Psoas muscle (tissue), 8 donors: ENCODE measurements around the gene SFMBT1. TPM values are rescaled to one million over a fixed set of nuclear protein-coding genes. Genes with fewer than 3 reads are reported as not detected.

ENCODE experiments used
- ATAC-seq, 4 donors: fragments of 200-7000 bp; cut with Tn5 transposase; one replicate each; pipeline ENCODE4 v1.9.1; 2020; ENCODE audit warnings: moderate library complexity in 3 of 4, mild to moderate bottlenecking in 2 of 4
- DNase-seq, 2 donors: peaks; one replicate each; pipeline ENCODE4 v3.0.0-alpha.2; 2020
- H3K27ac ChIP-seq: fragments of 200-600 bp; one replicate; pipeline ENCODE4 v1.8.0; 2022
- H3K27me3 ChIP-seq, 3 donors: fragments of 200-600 bp in 1 of 3; one replicate each; pipeline versions ENCODE4 v1.6.1 to v1.8.0; 2013 to 2022; ENCODE audit warnings: low read length in 2 of 3, mild to moderate bottlenecking in 2 of 3, moderate library complexity in 1 of 3; ENCODE audit not compliant: insufficient read depth in 3 of 3
- H3K36me3 ChIP-seq, 2 donors: fragments of 200-600 bp in 1 of 2; one replicate each; pipeline versions ENCODE4 v1.6.1 to v1.8.0; 2013 to 2022; ENCODE audit warnings: low read depth in 1 of 2, mild to moderate bottlenecking in 1 of 2, moderate library complexity in 1 of 2; ENCODE audit not compliant: insufficient read depth in 1 of 2
- H3K4me1 ChIP-seq: fragments of 200-600 bp; one replicate; pipeline ENCODE4 v1.8.0; 2022
- H3K4me3 ChIP-seq: fragments of 200-600 bp; one replicate; pipeline ENCODE4 v1.8.0; 2022; ENCODE audit warnings: mild to moderate bottlenecking
- H3K9me3 ChIP-seq: fragments of 200-600 bp; one replicate; pipeline ENCODE4 v1.8.0; 2022
- WGBS, 3 donors: extraction: QIAGEN DNeasy Blood & Tissue Kit; methylation state at CpG; one replicate each; pipeline versions ENCODE4 v1.1.6 to v1.1.7; 2013; 5-methylcytosine and 5-hydroxymethylcytosine counted together
- intact Hi-C, 2 donors: fragments of 100-400 bp; cut with DNase I; formaldehyde crosslinking; loops; one replicate each; pipeline versions ENCODE4 v1.11.0 to v1.14.2; 2022
- polyA plus RNA-seq, 3 donors: library from polyadenylated mRNA; stranded (reverse); fragments of 200-250 nt; gene quantifications; one replicate each; pipeline ENCODE4 v1.2.3, GENCODE V29; 2013
- total RNA-seq, 4 donors: library from RNA; stranded (reverse); fragmentation: NEBNext Ultra II Directional in 2 of 4; extraction: Animal tissue kit (Norgen Biotek cat#: 25700) in 2 of 4; gene quantifications; one replicate each; pipeline versions ENCODE4 v1.2.1 to v1.2.4, GENCODE V29; 2021 to 2023
- TF ChIP-seq, protein P1 (sequence below): fragments of 200-600 bp; IDR thresholded peaks from one replicate; pipeline ENCODE4 v1.8.0; 2022; ENCODE audit warnings: antibody characterized with exemption
- donor health status: healthy with polysubstance abuse.
- donor health status: DM: no; HTN: no; CAD: no; lungs with moderate emphysema.
- donor health status: Bipolar disorder and iron deficiency.
- donor health status: healthy.
- donor health status: DM: yes; HTN: yes; CAD: no.
- donor health status: DM: no; HTN: no; CAD: no.
- donor health status: DM: no; HTN: no; CAD: no.
- donor health status: DM: yes; HTN: yes; CAD: no.

Gene SFMBT1
- total and polyA plus RNA-seq, 7 donors = 6.7 to 25.0 (median 16.3) TPM

GRCh38 chr3:52917044-52917443 lies 128.8 kb downstream of the SFMBT1 start:
- 83 to 94% (median 90%) methylated on average over 3 of the region's 3 CpGs for WGBS, 3 donors

GRCh38 chr3:52915294-52915693 lies 130.6 kb downstream of the SFMBT1 start:
- Histone ChIP-seq H3K4me1 (no peaks in the 10 kb centered on the region), H3K4me3 (no peak overlapping the region), H3K36me3 (peaks cover 0 to 90% of the 10 kb centered on the region in 2 donors), H3K27me3 (no peaks in the 10 kb centered on the region), H3K9me3 (no peaks in the 10 kb centered on the region), H3K27ac (no peak overlapping the region)
- TF ChIP-seq, protein P1, sequence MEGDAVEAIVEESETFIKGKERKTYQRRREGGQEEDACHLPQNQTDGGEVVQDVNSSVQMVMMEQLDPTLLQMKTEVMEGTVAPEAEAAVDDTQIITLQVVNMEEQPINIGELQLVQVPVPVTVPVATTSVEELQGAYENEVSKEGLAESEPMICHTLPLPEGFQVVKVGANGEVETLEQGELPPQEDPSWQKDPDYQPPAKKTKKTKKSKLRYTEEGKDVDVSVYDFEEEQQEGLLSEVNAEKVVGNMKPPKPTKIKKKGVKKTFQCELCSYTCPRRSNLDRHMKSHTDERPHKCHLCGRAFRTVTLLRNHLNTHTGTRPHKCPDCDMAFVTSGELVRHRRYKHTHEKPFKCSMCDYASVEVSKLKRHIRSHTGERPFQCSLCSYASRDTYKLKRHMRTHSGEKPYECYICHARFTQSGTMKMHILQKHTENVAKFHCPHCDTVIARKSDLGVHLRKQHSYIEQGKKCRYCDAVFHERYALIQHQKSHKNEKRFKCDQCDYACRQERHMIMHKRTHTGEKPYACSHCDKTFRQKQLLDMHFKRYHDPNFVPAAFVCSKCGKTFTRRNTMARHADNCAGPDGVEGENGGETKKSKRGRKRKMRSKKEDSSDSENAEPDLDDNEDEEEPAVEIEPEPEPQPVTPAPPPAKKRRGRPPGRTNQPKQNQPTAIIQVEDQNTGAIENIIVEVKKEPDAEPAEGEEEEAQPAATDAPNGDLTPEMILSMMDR = no peak
- intact Hi-C loops = no loop called here
- DNase-seq (no peak), ATAC-seq (no peak)
- 92 to 96% (median 92%) methylated on average over 6 of the region's 6 CpGs for WGBS, 3 donors

More at GRCh38 chr3:52917044-52917443, 128.8 kb downstream of the SFMBT1 start:
- Histone ChIP-seq H3K36me3 (peaks cover 0 to 95% of the 10 kb centered on the region in 2 donors), H3K4me3 (no peak overlapping the region), H3K4me1 (no peaks in the 10 kb centered on the region), H3K9me3 (no peaks in the 10 kb centered on the region), H3K27ac (no peak overlapping the region), H3K27me3 (no peaks in the 10 kb centered on the region)
- TF ChIP-seq, protein P1 = no peak
- DNase-seq (no peak), ATAC-seq (no peak)
- intact Hi-C loops = no loop called here

DNA sequence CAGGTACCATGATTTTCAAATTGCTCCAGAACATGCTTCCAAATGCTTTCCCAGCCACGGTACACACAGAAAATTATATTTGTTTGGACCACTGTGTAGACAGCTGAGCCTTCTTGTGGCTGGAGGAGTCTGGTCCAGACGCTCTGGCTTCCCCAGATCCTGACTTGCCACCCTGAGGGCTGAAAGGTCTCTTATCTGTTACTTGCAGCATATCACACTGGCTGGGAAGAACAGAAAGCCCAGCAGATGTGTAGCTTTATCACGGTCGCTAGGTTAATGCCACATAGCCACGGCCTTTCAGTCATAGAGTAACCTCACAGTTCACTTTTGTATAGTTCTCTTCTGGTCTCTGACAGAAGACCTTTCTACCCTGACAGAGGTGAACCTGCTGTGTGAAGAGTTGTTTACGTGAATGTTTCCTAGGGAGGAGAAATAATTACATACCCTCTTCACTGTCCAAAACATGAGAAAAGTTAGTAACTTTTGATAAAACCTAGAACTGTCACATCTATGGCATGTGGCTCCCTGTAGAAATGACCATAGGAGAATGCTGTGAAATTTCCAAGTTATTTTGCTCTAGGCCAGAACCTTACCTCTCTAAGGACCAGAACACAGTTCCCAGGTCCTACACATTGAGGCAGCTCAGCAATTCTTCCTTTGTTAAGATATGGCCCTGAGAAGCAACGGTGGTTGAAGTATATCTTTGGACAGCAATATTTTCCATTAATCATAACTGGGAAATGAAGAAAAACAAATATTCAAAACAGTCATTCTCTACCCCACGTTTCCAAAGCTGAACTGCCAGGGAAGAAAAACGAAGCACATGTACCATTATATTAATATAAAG lies 132.8 kb downstream of the SFMBT1 start:
- H3K27ac ChIP-seq = no peak overlapping the region
- ATAC-seq (no peak), DNase-seq (no peak)
- peaks cover 0 to 82% of the 10 kb centered on the region in 2 donors for H3K36me3 ChIP-seq
- TF ChIP-seq, protein P1 = no peak
- H3K9me3 ChIP-seq = no peaks in the 10 kb centered on the region
- H3K27me3 ChIP-seq = no peaks in the 10 kb centered on the region
- 86 to 91% (median 90%) methylated on average over 9 of the region's 9 CpGs for WGBS, 3 donors
- intact Hi-C loops = no loop called here
- H3K4me3 ChIP-seq = no peak overlapping the region
- no peaks in the 10 kb centered on the region for H3K4me1 ChIP-seq

DNA sequence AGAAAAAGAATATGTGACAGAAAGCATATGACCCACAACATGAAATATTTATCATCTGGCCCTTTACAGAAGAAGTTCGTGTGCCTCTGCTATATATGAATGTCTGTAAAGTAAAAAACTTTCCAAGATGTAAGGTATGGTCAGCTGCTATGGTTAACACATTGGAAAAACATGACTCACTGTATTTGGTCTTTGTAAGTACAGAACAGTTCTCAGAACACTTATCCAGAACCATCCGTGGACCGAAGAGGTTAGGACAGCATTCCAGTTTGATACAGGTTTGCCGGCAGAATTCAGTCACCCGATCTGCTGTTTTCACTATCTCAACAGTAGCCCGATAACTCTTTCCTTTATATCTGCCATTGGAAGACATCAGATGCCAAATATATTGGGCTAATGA lies 135.1 kb downstream of the SFMBT1 start:
- Histone ChIP-seq H3K9me3 (no peaks in the 10 kb centered on the region), H3K4me3 (no peak overlapping the region), H3K27me3 (no peaks in the 10 kb centered on the region), H3K27ac (no peak overlapping the region), H3K4me1 (no peaks in the 10 kb centered on the region), H3K36me3 (peaks cover 6 to 81% of the 10 kb centered on the region in 2 donors)
- intact Hi-C loops = no loop called here
- no peak for DNase-seq
- 93 to 95% (median 95%) methylated on average over 6 of the region's 6 CpGs for WGBS, 3 donors
- ATAC-seq = no peak
- TF ChIP-seq, protein P1 = no peak
